ENCODE measurements around the gene PLXDC1.

Gene PLXDC1

GRCh38 chr17:39014044-39014794 is 137.2 kb downstream of the PLXDC1 start:
- no peak for DNase-seq (ENCODE audit: low spot score)
